Measurements from ENCODE around the gene MCCD1.
A peak's percentile ranks its signal among the peaks of the same experiment; 100 is the strongest.
"Not testable (repeated sequence)": the region's sequence is repeated elsewhere in the genome, so short reads cannot be mapped to it uniquely, and the experiment has no call there.

MCCD1 gene

GRCh38 chr6:31495580-31495979, 33.2 kb upstream of the MCCD1 start:
- Histone ChIP-seq H3K27me3 (ENCODE audit: control insufficient read depth, low read length) (no peaks in the 10 kb centered on the region), H3F3A (ENCODE audit: control insufficient read depth, insufficient read depth) (peaks cover 15% of the 10 kb centered on the region), H3K9me2 (replicated peaks; ENCODE audit: control insufficient read depth, low read length) (no peaks in the 10 kb centered on the region), H3K27ac (ENCODE audit: low read depth, low read length) (peak overlapping the region; percentile 74), H3K4me3 (ENCODE audit: low read length) (peak overlapping the region; percentile 86), H3K9me3 (ENCODE audit: control insufficient read depth, insufficient read depth, low read length) (no peaks in the 10 kb centered on the region), H4K20me1 (ENCODE audit: control insufficient read depth, insufficient read depth, low read depth, low read length) (peaks cover 2% of the 10 kb centered on the region; the same call in 1 of the 2 replicates), H3K4me1 (ENCODE audit: control insufficient read depth, low read length) (peaks cover 36% of the 10 kb centered on the region), H3K36me3 (ENCODE audit: control insufficient read depth, low read length) (peaks cover 11% of the 10 kb centered on the region), H3K79me2 (ENCODE audit: control insufficient read depth, low read length) (peaks cover 93% of the 10 kb centered on the region), H3K4me2 (ENCODE audit: low read length) (peak overlapping the region; percentile 83)
- no peak for TF ChIP-seq EZH2phosphoT487 (IDR thresholded peaks at IDR 0.05; ENCODE audit: borderline replicate concordance, low read length)
- no peak for TF ChIP-seq CTCF (IDR thresholded peaks at IDR 0.05; ENCODE audit: low read depth, low read length, poor library complexity, severe bottlenecking)

DNA sequence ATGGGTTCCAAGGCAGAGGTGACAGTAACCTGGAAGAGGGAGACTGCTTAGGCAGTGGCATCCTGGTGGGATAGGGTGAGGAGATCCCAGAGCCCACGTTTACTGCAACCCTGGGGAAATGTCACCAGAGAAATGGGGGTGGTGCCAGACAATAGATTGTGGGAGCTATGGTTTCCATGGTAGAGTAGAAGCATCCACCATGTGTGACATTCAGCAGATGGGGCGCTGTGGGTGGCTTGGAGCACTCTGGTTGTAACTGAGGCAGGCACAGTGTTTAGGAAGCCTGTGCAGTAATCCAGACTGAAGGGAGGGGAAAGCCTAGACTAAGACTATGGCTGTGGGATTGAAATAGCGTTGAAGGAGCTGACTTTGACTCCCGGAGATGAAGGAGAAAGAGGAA, 31.9 kb upstream of the MCCD1 start:
- not testable (repeated sequence) for H3K27me3 ChIP-seq (ENCODE audit: control insufficient read depth, low read length); H4K20me1 ChIP-seq (ENCODE audit: control insufficient read depth, insufficient read depth, low read depth, low read length); H3K9me2 ChIP-seq (replicated peaks; ENCODE audit: control insufficient read depth, low read length); H3K9me3 ChIP-seq (ENCODE audit: control insufficient read depth, insufficient read depth, low read length)
- Histone ChIP-seq H3F3A (ENCODE audit: control insufficient read depth, insufficient read depth) (peaks cover 15% of the 10 kb centered on the region), H3K4me2 (ENCODE audit: low read length) (peak overlapping the region; percentile 83), H3K4me1 (ENCODE audit: control insufficient read depth, low read length) (peaks cover 26% of the 10 kb centered on the region), H3K27ac (ENCODE audit: low read depth, low read length) (peak overlapping the region; percentile 62), H3K36me3 (ENCODE audit: control insufficient read depth, low read length) (peaks cover 22% of the 10 kb centered on the region), H3K4me3 (ENCODE audit: low read length) (peak overlapping the region; percentile 86), H3K79me2 (ENCODE audit: control insufficient read depth, low read length) (peaks cover 95% of the 10 kb centered on the region)
- peak; percentile 32 for TF ChIP-seq CTCF (IDR thresholded peaks at IDR 0.05; ENCODE audit: low read depth, low read length, poor library complexity, severe bottlenecking)

GRCh38 chr6:31497531-31498476, 31.0 kb upstream of the MCCD1 start, which contains the start of gene MICB:
TSS of gene MICB (plus strand) at chr6:31498145. CDS start at chr6:31498194, 49 bp downstream.
- Histone ChIP-seq H3K4me2 (ENCODE audit: low read length) (peak within 1 kb of the TSS; percentile 83), H3K9me3 (ENCODE audit: control insufficient read depth, insufficient read depth, low read length) (no peaks in the 10 kb centered on the region), H3K9me2 (replicated peaks; ENCODE audit: control insufficient read depth, low read length) (no peaks in the 10 kb centered on the region), H3K27ac (ENCODE audit: low read depth, low read length) (peak within 1 kb of the TSS; percentile 62), H3K4me1 (ENCODE audit: control insufficient read depth, low read length) (peaks cover 26% of the 10 kb centered on the region), H4K20me1 (ENCODE audit: control insufficient read depth, insufficient read depth, low read depth, low read length) (peaks cover 7% of the 10 kb centered on the region; the same call in 1 of the 2 replicates), H3K4me3 (ENCODE audit: low read length) (peak within 1 kb of the TSS; percentile 86), H3F3A (ENCODE audit: control insufficient read depth, insufficient read depth) (peaks cover 13% of the 10 kb centered on the region), H3K27me3 (ENCODE audit: control insufficient read depth, low read length) (no peaks in the 10 kb centered on the region), H3K36me3 (ENCODE audit: control insufficient read depth, low read length) (peaks cover 25% of the 10 kb centered on the region), H3K79me2 (ENCODE audit: control insufficient read depth, low read length) (peaks cover 98% of the 10 kb centered on the region)
- TF ChIP-seq EZH2phosphoT487 (IDR thresholded peaks at IDR 0.05; ENCODE audit: borderline replicate concordance, low read length), result no peak
- TF ChIP-seq CTCF (IDR thresholded peaks at IDR 0.05; ENCODE audit: low read depth, low read length, poor library complexity, severe bottlenecking), result no peak

Data from DOHH2 (cell line).